Measurements from ENCODE around the gene ARID2. TPM values are rescaled to one million over a fixed set of nuclear protein-coding genes. Genes with fewer than 3 reads are reported as not detected.

The ARID2 gene
- total RNA-seq, 4 donors from 2014 or later, result 22.9 to 39.9 (median 33.8) TPM

GRCh38 chr12:45915405-45915804 is 185.9 kb downstream of the ARID2 start:
- 78% methylated on average over 2 of the region's 2 CpGs; no CpG with 5 or more reads in 1 of the 2 donors for WGBS, 2 donors (ENCODE audit: low coverage in 1 of 2)
- Histone ChIP-seq H3K27ac (no peak overlapping the region), H3K4me3 (no peak overlapping the region), H3K9me3 (no peaks in the 10 kb centered on the region), H3K36me3 (peaks cover 0 to 12% (median 5%) of the 10 kb centered on the region in 4 donors), H3K27me3 (no peaks in the 10 kb centered on the region), H3K4me1 (no peaks in the 10 kb centered on the region)
- TF ChIP-seq EP300 (IDR thresholded peaks at IDR 0.05; ENCODE audit: low read depth) (no peak), POLR2A (IDR thresholded peaks at IDR 0.05) (no peak), POLR2AphosphoS5 (IDR thresholded peaks at IDR 0.05) (no peak)
- TF ChIP-seq, protein P1, sequence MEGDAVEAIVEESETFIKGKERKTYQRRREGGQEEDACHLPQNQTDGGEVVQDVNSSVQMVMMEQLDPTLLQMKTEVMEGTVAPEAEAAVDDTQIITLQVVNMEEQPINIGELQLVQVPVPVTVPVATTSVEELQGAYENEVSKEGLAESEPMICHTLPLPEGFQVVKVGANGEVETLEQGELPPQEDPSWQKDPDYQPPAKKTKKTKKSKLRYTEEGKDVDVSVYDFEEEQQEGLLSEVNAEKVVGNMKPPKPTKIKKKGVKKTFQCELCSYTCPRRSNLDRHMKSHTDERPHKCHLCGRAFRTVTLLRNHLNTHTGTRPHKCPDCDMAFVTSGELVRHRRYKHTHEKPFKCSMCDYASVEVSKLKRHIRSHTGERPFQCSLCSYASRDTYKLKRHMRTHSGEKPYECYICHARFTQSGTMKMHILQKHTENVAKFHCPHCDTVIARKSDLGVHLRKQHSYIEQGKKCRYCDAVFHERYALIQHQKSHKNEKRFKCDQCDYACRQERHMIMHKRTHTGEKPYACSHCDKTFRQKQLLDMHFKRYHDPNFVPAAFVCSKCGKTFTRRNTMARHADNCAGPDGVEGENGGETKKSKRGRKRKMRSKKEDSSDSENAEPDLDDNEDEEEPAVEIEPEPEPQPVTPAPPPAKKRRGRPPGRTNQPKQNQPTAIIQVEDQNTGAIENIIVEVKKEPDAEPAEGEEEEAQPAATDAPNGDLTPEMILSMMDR (IDR thresholded peaks at IDR 0.05), result no peak
- intact Hi-C loops (cut with DNase I; ENCODE audit: low total_unique reads) (no loop called here), in situ Hi-C loops (cut with MboI; ENCODE audit: low pct_ligation_motif_present in 1 of 4, low pct_unique_long_range_greater_than_20kb in 1 of 4, low sequenced_read_pairs in 3 of 4) (no loop called here)
- no peak for DNase-seq

GRCh38 chr12:45918818-45919217 is 189.3 kb downstream of the ARID2 start:
- Histone ChIP-seq H3K4me3 (no peak overlapping the region), H3K27me3 (no peaks in the 10 kb centered on the region), H3K9me3 (no peaks in the 10 kb centered on the region), H3K4me1 (no peaks in the 10 kb centered on the region), H3K36me3 (peaks cover 0 to 32% (median 16%) of the 10 kb centered on the region in 4 donors), H3K27ac (no peak overlapping the region)
- no peak for TF ChIP-seq EP300 (IDR thresholded peaks at IDR 0.05; ENCODE audit: low read depth)
- TF ChIP-seq POLR2A (IDR thresholded peaks at IDR 0.05), result no peak
- no peak for TF ChIP-seq POLR2AphosphoS5 (IDR thresholded peaks at IDR 0.05)
- TF ChIP-seq, protein P1 (IDR thresholded peaks at IDR 0.05), result no peak
- no peak for DNase-seq
- in situ Hi-C loops (cut with MboI; ENCODE audit: low pct_ligation_motif_present in 1 of 4, low pct_unique_long_range_greater_than_20kb in 1 of 4, low sequenced_read_pairs in 3 of 4) (no loop called here), intact Hi-C loops (cut with DNase I; ENCODE audit: low total_unique reads) (no loop called here)
- WGBS, 2 donors (ENCODE audit: low coverage in 1 of 2), result 89 to 93% methylated on average over 3 of the region's 3 CpGs

GRCh38 chr12:45928309-45928708 is 198.8 kb downstream of the ARID2 start:
- Histone ChIP-seq H3K36me3 (peaks cover 0 to 64% (median 32%) of the 10 kb centered on the region in 4 donors), H3K9me3 (no peaks in the 10 kb centered on the region), H3K27ac (no peak overlapping the region), H3K27me3 (no peaks in the 10 kb centered on the region), H3K4me1 (no peaks in the 10 kb centered on the region), H3K4me3 (no peak overlapping the region)
- 76 to 83% methylated on average over 2 of the region's 2 CpGs for WGBS, 2 donors (ENCODE audit: low coverage in 1 of 2)
- TF ChIP-seq POLR2A (IDR thresholded peaks at IDR 0.05) (no peak), EP300 (IDR thresholded peaks at IDR 0.05; ENCODE audit: low read depth) (no peak), POLR2AphosphoS5 (IDR thresholded peaks at IDR 0.05) (no peak)
- TF ChIP-seq, protein P1 (IDR thresholded peaks at IDR 0.05), result no peak
- intact Hi-C loops (cut with DNase I; ENCODE audit: low total_unique reads), result no loop called here
- DNase-seq, result no peak
- in situ Hi-C loops (cut with MboI; ENCODE audit: low pct_ligation_motif_present in 1 of 4, low pct_unique_long_range_greater_than_20kb in 1 of 4, low sequenced_read_pairs in 3 of 4), result no loop called here

GRCh38 chr12:45930369-45930768 is 200.9 kb downstream of the ARID2 start:
- Histone ChIP-seq H3K9me3 (no peaks in the 10 kb centered on the region), H3K4me3 (no peak overlapping the region), H3K27ac (no peak overlapping the region), H3K27me3 (no peaks in the 10 kb centered on the region), H3K4me1 (no peaks in the 10 kb centered on the region), H3K36me3 (peaks cover 0 to 51% (median 23%) of the 10 kb centered on the region in 4 donors)
- intact Hi-C loops (cut with DNase I; ENCODE audit: low total_unique reads), result no loop called here
- WGBS, 2 donors (ENCODE audit: low coverage in 1 of 2), result 71 to 81% methylated on average over 3 of the region's 3 CpGs
- in situ Hi-C loops (cut with MboI; ENCODE audit: low pct_ligation_motif_present in 1 of 4, low pct_unique_long_range_greater_than_20kb in 1 of 4, low sequenced_read_pairs in 3 of 4), result no loop called here
- DNase-seq, result no peak
- no peak for TF ChIP-seq POLR2A (IDR thresholded peaks at IDR 0.05)
- TF ChIP-seq EP300 (IDR thresholded peaks at IDR 0.05; ENCODE audit: low read depth), result no peak
- no peak for TF ChIP-seq POLR2AphosphoS5 (IDR thresholded peaks at IDR 0.05)
- TF ChIP-seq, protein P1 (IDR thresholded peaks at IDR 0.05), result no peak

All from transverse colon (tissue), 4 donors.